HepG2 (cell line): ENCODE measurements around the gene VSNL1. TPM values are rescaled to one million over a fixed set of nuclear protein-coding genes. Genes with fewer than 3 reads are reported as not detected.
A peak's percentile ranks its signal among the peaks of the same experiment; 100 is the strongest.

Experiments
- ATAC-seq: fragments of 200-7000 bp; cut with Tn5 transposase; 3 replicates; pipeline ENCODE4 v1.9.1; 2020; ENCODE audit warnings: mild to moderate bottlenecking, moderate library complexity
- BruUV-seq: library from RNA; stranded (reverse); fragments of 400-500 nt; replicated peaks from 2 replicates; lab custom pipeline; 2021; lab: Mats Ljungman, UMichigan
- CTCF ChIA-PET: fragments of 300-600 bp; formaldehyde crosslinking; extraction: SDS; loops from one replicate; lab custom pipeline; 2021; ENCODE audit warnings: low total read pairs, inconsistent platforms, low intra/inter-chr PET ratio; lab: Yijun Ruan, JAX
- POLR2A ChIA-PET: fragments of 350-600 bp; sonication (Branson Sonifier 250); formaldehyde crosslinking; loops from one replicate; lab custom pipeline; 2020; ENCODE audit warnings: antibody characterized with exemption, inconsistent platforms; lab: Yijun Ruan, JAX
- DNase-seq: peaks from one replicate; pipeline ENCODE4 v3.0.0-alpha.2; 2015; ENCODE audit warnings: low spot score
- FAIRE-seq: peaks from 3 replicates; lab custom pipeline; 2011; peaks lifted over from hg19 to GRCh38; lab: Jason Lieb, UNC
- H2AFZ ChIP-seq: one replicate; pipeline ENCODE4 v1.6.1; 2011; ENCODE audit warnings: low read length, inconsistent platforms
- H3K27ac ChIP-seq: fragments of 300-600 bp; 3 replicates; pipeline ENCODE4 v1.8.0; 2011; ENCODE audit warnings: mixed run types, mild to moderate bottlenecking, mixed read lengths, low read length, inconsistent platforms; ENCODE audit not compliant: insufficient read depth; ENCODE audit errors: extremely low read length
- H3K27me3 ChIP-seq, 2 experiments: fragments of 200-600 bp in 1 of 2; 2 replicates in 1 of 2; 3 replicates in 1 of 2; pipeline versions ENCODE4 v1.6.0 to v1.8.0; 2011; ENCODE audit warnings: low read length in 2 of 2, mild to moderate bottlenecking in 2 of 2, moderate library complexity in 2 of 2, inconsistent platforms in 1 of 2; ENCODE audit not compliant: insufficient read depth in 2 of 2, control insufficient read depth in 1 of 2
- H3K36me3 ChIP-seq, 2 experiments: fragments of 200-600 bp in 1 of 2; replicated peaks in 1 of 2; 2 replicates in 1 of 2; 3 replicates in 1 of 2; pipeline versions ENCODE4 v1.5.1 to v1.8.0; 2011; ENCODE audit warnings: low read length in 2 of 2, inconsistent platforms in 1 of 2; ENCODE audit not compliant: insufficient read depth in 2 of 2, control insufficient read depth in 1 of 2
- H3K4me1 ChIP-seq: 2 replicates; pipeline ENCODE4 v1.5.1; 2012; ENCODE audit warnings: low read length, inconsistent platforms; ENCODE audit not compliant: insufficient read depth
- H3K4me2 ChIP-seq: 2 replicates; pipeline ENCODE4 v1.6.0; 2011; ENCODE audit warnings: low read depth, low read length, inconsistent platforms
- H3K4me3 ChIP-seq, 3 experiments: fragments of 200-600 bp in 1 of 3; sonication (generic), shearing (Covaris generic) in 1 of 3; replicated peaks in 1 of 3; 2 replicates each; pipeline ENCODE4 v1.5.1; 2011 to 2016; ENCODE audit warnings: low read length in 3 of 3, inconsistent platforms in 2 of 3, low read depth in 2 of 3, mild to moderate bottlenecking in 2 of 3, control low read depth in 1 of 3, mixed read lengths in 1 of 3; ENCODE audit not compliant: insufficient read depth in 1 of 3
- H3K79me2 ChIP-seq: one replicate; pipeline ENCODE4 v1.6.1; 2011; ENCODE audit warnings: low read length, inconsistent platforms; ENCODE audit not compliant: insufficient read depth
- H3K9ac ChIP-seq: 2 replicates; pipeline ENCODE4 v1.6.0; 2011; ENCODE audit warnings: mild to moderate bottlenecking, low read depth, low read length, inconsistent platforms; ENCODE audit not compliant: insufficient read depth
- H3K9me3 ChIP-seq: 2 replicates; pipeline ENCODE4 v1.5.1; 2012; ENCODE audit warnings: mild to moderate bottlenecking, low read length
- H4K20me1 ChIP-seq: 2 replicates; pipeline ENCODE4 v1.6.0; 2011; ENCODE audit warnings: inconsistent platforms, mild to moderate bottlenecking, low read length, moderate library complexity; ENCODE audit not compliant: insufficient read depth
- ATF4 ChIP-seq, 2 experiments: fragments of 450-650 bp in 1 of 2; sonication (generic) in 1 of 2; formaldehyde crosslinking; IDR thresholded peaks; 2 replicates each; pipeline versions ENCODE4 v1.5.0 to v1.8.0; 2020 to 2022; ENCODE audit warnings: mild to moderate bottlenecking in 1 of 2, missing genetic modification reagents in 1 of 2
- FOSL2 ChIP-seq: sonication (generic); formaldehyde crosslinking; IDR thresholded peaks from 2 replicates; pipeline ENCODE4 v1.4.0; 2020; ENCODE audit warnings: missing genetic modification reagents
- HHEX ChIP-seq: IDR thresholded peaks from 2 replicates; pipeline ENCODE4 v1.6.1; 2016; ENCODE audit warnings: control low read depth
- JUN ChIP-seq: sonication (generic); formaldehyde crosslinking; IDR thresholded peaks from 2 replicates; pipeline ENCODE4 v1.4.0; 2020; ENCODE audit warnings: mild to moderate bottlenecking, missing genetic modification reagents
- MEIS1 ChIP-seq: sonication (generic); formaldehyde crosslinking; IDR thresholded peaks from 2 replicates; pipeline ENCODE4 v1.9.0; 2021; ENCODE audit warnings: mild to moderate bottlenecking, missing genetic modification reagents, moderate library complexity, borderline replicate concordance
- MLX ChIP-seq: IDR thresholded peaks from 2 replicates; pipeline ENCODE4 v1.6.1; 2016
- POGK ChIP-seq: sonication (generic); formaldehyde crosslinking; conservative IDR thresholded peaks from 2 replicates; pipeline ENCODE4 v1.8.0; 2022; ENCODE audit warnings: mild to moderate bottlenecking, moderate library complexity, missing genetic modification reagents
- RBM39 ChIP-seq: fragments of 200-400 bp; formaldehyde crosslinking; IDR thresholded peaks from one replicate; pipeline ENCODE4 v1.6.1; 2018; ENCODE audit warnings: antibody characterized with exemption, mild to moderate bottlenecking, low read depth, low read length; ENCODE audit not compliant: poor library complexity, severe bottlenecking
- SNAPC2 ChIP-seq: sonication (generic); formaldehyde crosslinking; IDR thresholded peaks from 2 replicates; pipeline ENCODE4 v1.8.1; 2022; ENCODE audit warnings: mild to moderate bottlenecking, missing genetic modification reagents
- SRSF9 ChIP-seq: fragments of 200-400 bp; formaldehyde crosslinking; IDR thresholded peaks from 2 replicates; pipeline ENCODE4 v1.6.1; 2018; ENCODE audit warnings: borderline replicate concordance, mild to moderate bottlenecking, low read depth, low read length; ENCODE audit not compliant: insufficient read depth, poor library complexity, severe bottlenecking
- THAP9 ChIP-seq: sonication (generic); formaldehyde crosslinking; IDR thresholded peaks from 2 replicates; pipeline ENCODE4; 2020; ENCODE audit warnings: missing genetic modification reagents, mild to moderate bottlenecking, borderline replicate concordance
- ZNF264 ChIP-seq: sonication (generic); formaldehyde crosslinking; IDR thresholded peaks from 2 replicates; pipeline ENCODE4 v1.4.0; 2020; ENCODE audit warnings: missing genetic modification reagents
- ZNF589 ChIP-seq: sonication (generic); formaldehyde crosslinking; conservative IDR thresholded peaks from 2 replicates; pipeline ENCODE4 v1.8.0; 2022; ENCODE audit warnings: mild to moderate bottlenecking, moderate library complexity, missing genetic modification reagents
- ZZZ3 ChIP-seq: sonication (generic); formaldehyde crosslinking; IDR thresholded peaks from 2 replicates; pipeline ENCODE4 v1.4.0; 2020; ENCODE audit warnings: missing genetic modification reagents, mild to moderate bottlenecking, borderline replicate concordance
- in situ Hi-C: cut with HindIII; loops from 2 replicates; pipeline ENCODE4 v1.10.0; 2017; ENCODE audit warnings: low pct_unique_long_range_greater_than_20kb; ENCODE audit not compliant: extremely low pct_ligation_motif_present
- intact Hi-C: fragments of 100-400 bp; cut with micrococcal nuclease; formaldehyde crosslinking; loops from one replicate; pipeline ENCODE4 v1.10.0; 2022; ENCODE audit not compliant: unreplicated experiment
- polyA plus RNA-seq, 8 experiments: library from polyadenylated mRNA; depleted of rRNA in 3 of 8; stranded (reverse) in 7 of 8; unstranded in 1 of 8; fragments of >200 nt; fragmentation: Illumina TruSeq in 4 of 8; extraction: Trizol in 4 of 8; gene quantifications; 2 replicates each; pipeline versions ENCODE4 v1.2.1 to v1.2.3, GENCODE V29; 2011 to 2016; ENCODE audit warnings: low read depth in 4 of 8, missing spikeins in 1 of 8, mixed read lengths in 1 of 8; ENCODE audit not compliant: insufficient read depth in 1 of 8
- total RNA-seq, 5 experiments: library from RNA; depleted of rRNA; stranded (reverse); fragments of >200 nt; fragmentation: Illumina TruSeq; extraction: Trizol; gene quantifications; 2 replicates each; pipeline ENCODE4 v1.2.3, GENCODE V29; 2016; ENCODE audit warnings: low read depth in 1 of 5

Gene VSNL1
- total and polyA plus RNA-seq, 2 of the 13 experiments (the other 11 are each of a cell fraction or from before 2014, with no cell fraction given): 63.2 to 95.9 TPM

GRCh38 chr2:17620280-17620679 is 79.8 kb downstream of the VSNL1 start (continued):
- TF ChIP-seq ATF4 (CRISPR knock-in tag; IDR thresholded peaks at IDR 0.05) (no peak), ZNF264 (no peak), ZZZ3 (CRISPR knock-in tag) (no peak), ZNF589 (CRISPR knock-in tag) (no peak), MEIS1 (CRISPR knock-in tag) (no peak), HHEX (CRISPR knock-in tag) (no peak)
- TF ChIP-seq, all 625 proteins: peak for 0

- in situ Hi-C loops: no loop called here
- DNase-seq: no peak
These were observed 80.3 kb downstream of the VSNL1 start for GRCh38 chr2:17620841-17621240.

More at GRCh38 chr2:17620841-17621240, 80.3 kb downstream of the VSNL1 start:
- H3K27me3 ChIP-seq: no peaks in the 10 kb centered on the region
- intact Hi-C loops: no loop called here
- no peak overlapping the region for H3K4me2 ChIP-seq
- FAIRE-seq (no peak), ATAC-seq (no peak)
- ChIA-PET POLR2A (no interaction called here), CTCF (no interaction called here)
- H4K20me1 ChIP-seq: no peaks in the 10 kb centered on the region
- no peak overlapping the region for H3K27ac ChIP-seq
- no peaks in the 10 kb centered on the region for H3K4me1 ChIP-seq
- H3K79me2 ChIP-seq: no peaks in the 10 kb centered on the region
- H3K9me3 ChIP-seq: no peaks in the 10 kb centered on the region
- H3K36me3 ChIP-seq: peaks cover 18 to 27% of the 10 kb centered on the region in 2 experiments; a peak in 4 of 5 replicates
- no peak overlapping the region for H2AFZ ChIP-seq
- no TSS peak for BruUV-seq
- no peak overlapping the region for H3K4me3 ChIP-seq
- no peak overlapping the region for H3K9ac ChIP-seq
- no peak for TF ChIP-seq FOSL2
- no peak for TF ChIP-seq POGK (CRISPR knock-in tag)
- no peak for TF ChIP-seq RBM39
- TF ChIP-seq THAP9 (CRISPR knock-in tag): no peak
- TF ChIP-seq MLX (CRISPR knock-in tag): no peak
- no peak for TF ChIP-seq SNAPC2 (CRISPR knock-in tag)
- TF ChIP-seq SRSF9: peak; percentile 47
- no peak for TF ChIP-seq JUN (CRISPR knock-in tag)
